Measurements from ENCODE around the gene POTEB3. TPM values are rescaled to one million over a fixed set of nuclear protein-coding genes. Genes with fewer than 3 reads are reported as not detected.
"Not testable (repeated sequence)": the region's sequence is repeated elsewhere in the genome, so short reads cannot be mapped to it uniquely, and the experiment has no call there.

POTEB3 gene
- total RNA-seq, 5 donors from 2014 or later (not counting 1 experiment from before 2014, with no cell fraction given), result not detected

GRCh38 chr15:21368625-21369024 lies 71.7 kb downstream of the POTEB3 start:
- H3K36me3 Mint-ChIP-seq; H3K4me3 Mint-ChIP-seq; H3K27me3 ChIP-seq (replicated peaks in 1 of 2; ENCODE audit: control insufficient read depth in 2 of 2, extremely low read depth in 1 of 2, insufficient read depth in 2 of 2, low read length in 1 of 2); POLR2A ChIA-PET; H3K9me3 Mint-ChIP-seq; H3K4me1 ChIP-seq (ENCODE audit: control insufficient read depth in 1 of 2, extremely low read depth in 1 of 2, insufficient read depth in 2 of 2, low read length in 2 of 2); H3K27me3 Mint-ChIP-seq; H3K27ac ChIP-seq (ENCODE audit: low read length); H3K4me3 ChIP-seq (ENCODE audit: control insufficient read depth in 1 of 2, extremely low read depth in 1 of 2, low read length in 1 of 2); H3K36me3 ChIP-seq (ENCODE audit: control insufficient read depth in 2 of 2, extremely low read depth in 1 of 2, insufficient read depth in 1 of 2, low read length in 1 of 2); CTCF ChIA-PET; H3K27ac Mint-ChIP-seq; ATAC-seq (replicated peaks in 1 of 4); H3K4me1 Mint-ChIP-seq; H3K9me3 ChIP-seq; DNase-seq: not testable (repeated sequence)
- no CpG with 5 or more reads among the region's 22 CpGs for WGBS (ENCODE audit: insufficient coverage)

Data from T-cell (primary cell).